Measurements from ENCODE around the gene MAP4K3.
"Not testable (repeated sequence)": the region's sequence is repeated elsewhere in the genome, so short reads cannot be mapped to it uniquely, and the experiment has no call there.

Gene MAP4K3

GRCh38 chr2:39362595-39362994 is 74.5 kb downstream of the MAP4K3 start:
- no peak for DNase-seq

- no peak for DNase-seq
These were observed 75.6 kb downstream of the MAP4K3 start for GRCh38 chr2:39361511-39361910.

GRCh38 chr2:39360342-39360741 is 76.7 kb downstream of the MAP4K3 start:
- DNase-seq = not testable (repeated sequence)

- no peak for DNase-seq
These were observed 77.5 kb downstream of the MAP4K3 start for GRCh38 chr2:39359453-39360038.

GRCh38 chr2:39356922-39357639 is 80.0 kb downstream of the MAP4K3 start:
- no peak for DNase-seq

GRCh38 chr2:39350658-39351057 is 86.4 kb downstream of the MAP4K3 start:
- DNase-seq = no peak

GRCh38 chr2:39338502-39338901 is 98.6 kb downstream of the MAP4K3 start:
- no peak for DNase-seq

- DNase-seq = no peak
These were observed 101.2 kb downstream of the MAP4K3 start for GRCh38 chr2:39335930-39336329.

GRCh38 chr2:39334978-39335377 is 102.1 kb downstream of the MAP4K3 start:
- DNase-seq = no peak

GRCh38 chr2:39334529-39334928 is 102.6 kb downstream of the MAP4K3 start:
- no peak for DNase-seq

GRCh38 chr2:39326644-39327043 is 110.4 kb downstream of the MAP4K3 start:
- DNase-seq = no peak

- no peak for DNase-seq
These were observed 111.1 kb downstream of the MAP4K3 start for GRCh38 chr2:39325966-39326365.

- not testable (repeated sequence) for DNase-seq
These were observed 115.7 kb downstream of the MAP4K3 start for GRCh38 chr2:39321056-39322035.

- DNase-seq = no peak
These were observed 116.9 kb downstream of the MAP4K3 start for GRCh38 chr2:39320162-39320561.

GRCh38 chr2:39313575-39313974 is 123.5 kb downstream of the MAP4K3 start:
- no peak for DNase-seq

- DNase-seq = no peak
These were observed 125.6 kb downstream of the MAP4K3 start for GRCh38 chr2:39311469-39311868.

- DNase-seq = no peak
These were observed 128.3 kb downstream of the MAP4K3 start for GRCh38 chr2:39308778-39309177.

GRCh38 chr2:39306626-39307025 is 130.5 kb downstream of the MAP4K3 start:
- no peak for DNase-seq

GRCh38 chr2:39304729-39305128 is 132.4 kb downstream of the MAP4K3 start:
- no peak for DNase-seq

GRCh38 chr2:39304200-39304599 is 132.9 kb downstream of the MAP4K3 start:
- no peak for DNase-seq

GRCh38 chr2:39301352-39301751 is 135.7 kb downstream of the MAP4K3 start:
- no peak for DNase-seq

GRCh38 chr2:39300044-39300978 is 136.8 kb downstream of the MAP4K3 start:
- no peak for DNase-seq

All from DMS 273 treated with DMSO at 0.1 percent for 48 hours (cell line).